ENCODE data around the gene PRUNE2.

The PRUNE2 gene

DNA sequence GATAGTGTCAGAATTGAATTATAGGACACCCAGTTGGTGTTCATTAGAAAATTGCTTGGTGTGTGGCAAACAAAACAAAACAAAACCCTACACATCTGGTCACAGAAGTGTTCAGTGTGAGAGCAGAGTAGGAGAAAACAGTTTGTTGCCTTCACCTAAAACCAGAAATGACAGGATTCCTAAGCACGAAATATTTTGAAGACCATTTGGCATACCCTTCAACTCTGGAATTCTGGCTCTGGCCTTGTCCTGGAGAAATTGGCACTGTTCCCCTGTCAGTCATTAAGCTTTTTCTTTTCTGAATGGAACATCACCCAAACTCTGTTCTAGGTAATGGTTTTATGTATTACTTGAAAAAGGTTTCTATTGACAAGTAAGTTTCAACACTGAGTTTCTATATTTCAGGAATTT is 251.9 kb downstream of the PRUNE2 start:
- DNase-seq (ENCODE audit: low read depth in 2 of 2): peak; percentile 63 to 66
- H3K4me3 ChIP-seq (replicated peaks in 1 of 2; ENCODE audit: low read depth in 2 of 2, low read length in 2 of 2): no peak overlapping the region
- TF ChIP-seq, protein P1, sequence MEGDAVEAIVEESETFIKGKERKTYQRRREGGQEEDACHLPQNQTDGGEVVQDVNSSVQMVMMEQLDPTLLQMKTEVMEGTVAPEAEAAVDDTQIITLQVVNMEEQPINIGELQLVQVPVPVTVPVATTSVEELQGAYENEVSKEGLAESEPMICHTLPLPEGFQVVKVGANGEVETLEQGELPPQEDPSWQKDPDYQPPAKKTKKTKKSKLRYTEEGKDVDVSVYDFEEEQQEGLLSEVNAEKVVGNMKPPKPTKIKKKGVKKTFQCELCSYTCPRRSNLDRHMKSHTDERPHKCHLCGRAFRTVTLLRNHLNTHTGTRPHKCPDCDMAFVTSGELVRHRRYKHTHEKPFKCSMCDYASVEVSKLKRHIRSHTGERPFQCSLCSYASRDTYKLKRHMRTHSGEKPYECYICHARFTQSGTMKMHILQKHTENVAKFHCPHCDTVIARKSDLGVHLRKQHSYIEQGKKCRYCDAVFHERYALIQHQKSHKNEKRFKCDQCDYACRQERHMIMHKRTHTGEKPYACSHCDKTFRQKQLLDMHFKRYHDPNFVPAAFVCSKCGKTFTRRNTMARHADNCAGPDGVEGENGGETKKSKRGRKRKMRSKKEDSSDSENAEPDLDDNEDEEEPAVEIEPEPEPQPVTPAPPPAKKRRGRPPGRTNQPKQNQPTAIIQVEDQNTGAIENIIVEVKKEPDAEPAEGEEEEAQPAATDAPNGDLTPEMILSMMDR (IDR thresholded peaks at IDR 0.05; ENCODE audit: low read depth, low read length): no peak

DNA sequence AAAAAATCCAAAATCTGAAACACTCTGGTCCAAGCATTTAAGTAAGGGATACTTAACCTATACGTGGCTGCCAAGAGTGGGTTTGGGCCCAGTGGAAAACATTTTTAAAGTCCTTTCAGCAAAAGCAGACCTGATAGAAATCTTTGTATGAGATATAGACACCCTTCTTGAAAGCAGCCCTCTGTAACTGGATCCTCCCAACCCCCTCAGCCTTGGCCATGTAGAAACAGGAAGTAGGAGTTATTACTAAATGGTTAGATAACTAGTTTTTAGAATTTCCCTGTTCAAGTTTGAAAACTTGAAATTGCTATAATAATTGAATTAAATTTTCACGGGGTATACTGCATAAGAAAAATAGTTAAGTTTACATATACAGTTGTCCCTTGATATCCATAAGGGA is 253.0 kb downstream of the PRUNE2 start:
- peak; percentile 41 to 43 for DNase-seq (ENCODE audit: low read depth in 2 of 2)
- TF ChIP-seq, protein P1 (IDR thresholded peaks at IDR 0.05; ENCODE audit: low read depth, low read length): no peak

DNA sequence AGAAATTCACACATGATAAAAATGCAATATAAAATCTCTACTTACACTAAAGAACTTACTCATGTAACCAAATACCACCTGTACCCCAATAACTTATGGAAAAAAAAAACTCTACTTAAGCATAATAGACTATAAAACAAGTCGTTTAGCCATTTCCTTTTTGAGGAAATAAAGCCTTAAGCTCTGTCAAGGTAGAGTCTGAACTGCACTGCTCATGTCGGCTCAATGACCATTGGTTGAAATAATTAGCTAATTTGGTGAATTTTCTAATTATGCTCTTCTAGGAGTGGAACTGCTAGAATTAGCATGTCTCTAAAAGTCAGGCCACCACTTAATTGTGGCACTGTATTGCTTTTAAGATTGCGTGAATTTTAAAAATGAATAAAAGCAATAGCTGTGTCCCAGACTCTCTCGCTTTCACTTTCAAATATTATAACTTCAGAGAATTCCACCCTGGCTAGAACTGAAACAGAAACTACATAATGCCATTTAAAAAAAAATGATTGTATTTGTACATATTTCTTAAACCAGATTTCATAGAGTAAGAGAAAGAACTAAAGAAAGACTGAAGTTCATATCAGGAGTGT is 254.7 kb downstream of the PRUNE2 start:
- H3K4me3 ChIP-seq (replicated peaks in 1 of 2; ENCODE audit: low read depth in 2 of 2, low read length in 2 of 2): no peak overlapping the region
- DNase-seq (ENCODE audit: low read depth in 2 of 2): no peak
- TF ChIP-seq, protein P1 (IDR thresholded peaks at IDR 0.05; ENCODE audit: low read depth, low read length): no peak

More for the DNA sequence above, 253.0 kb downstream of the PRUNE2 start:
- H3K4me3 ChIP-seq (replicated peaks in 1 of 2; ENCODE audit: low read depth in 2 of 2, low read length in 2 of 2): no peak overlapping the region

DNA sequence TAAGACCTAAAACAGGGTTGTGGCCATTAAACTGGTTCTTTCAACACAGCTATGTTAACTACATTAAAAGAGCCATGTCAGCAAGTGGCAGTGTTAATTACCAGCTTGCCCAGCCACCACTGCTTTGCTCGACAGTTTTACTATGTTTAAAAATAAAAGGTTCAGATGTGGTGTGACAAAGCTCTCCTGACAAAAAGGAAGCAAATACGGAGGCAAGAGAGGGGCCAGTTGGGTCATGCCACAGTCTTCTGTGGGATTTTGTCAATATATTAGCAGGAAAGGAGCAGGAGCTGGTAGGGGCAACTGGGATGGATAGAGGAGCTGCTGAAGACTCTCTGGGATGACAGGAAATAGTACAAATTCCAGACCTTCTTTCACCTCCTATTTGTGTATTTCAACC is 255.2 kb downstream of the PRUNE2 start:
- no peak overlapping the region for H3K4me3 ChIP-seq (replicated peaks in 1 of 2; ENCODE audit: low read depth in 2 of 2, low read length in 2 of 2)
- no peak for DNase-seq (ENCODE audit: low read depth in 2 of 2)
- TF ChIP-seq, protein P1 (IDR thresholded peaks at IDR 0.05; ENCODE audit: low read depth, low read length): no peak

DNA sequence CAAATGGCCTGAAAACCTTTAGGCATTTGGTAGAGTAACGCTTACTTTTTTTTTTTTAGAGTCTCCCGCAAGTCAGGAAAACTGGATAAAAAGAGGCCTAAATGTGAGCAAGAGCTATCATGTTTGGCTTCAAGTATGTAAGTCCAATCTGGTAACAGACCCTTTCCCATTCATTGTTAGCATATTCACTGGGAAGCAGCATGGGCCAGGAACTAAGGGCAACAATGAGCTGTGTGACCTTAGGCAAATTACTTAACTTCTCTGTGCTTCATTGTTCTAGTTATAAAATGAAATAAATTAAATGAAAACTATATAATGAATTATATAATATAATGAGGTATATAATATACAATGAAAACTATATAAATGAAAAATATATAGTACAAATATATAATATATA is 256.0 kb downstream of the PRUNE2 start:
- TF ChIP-seq, protein P1 (IDR thresholded peaks at IDR 0.05; ENCODE audit: low read depth, low read length): no peak
- DNase-seq (ENCODE audit: low read depth in 2 of 2): no peak
- H3K4me3 ChIP-seq (replicated peaks in 1 of 2; ENCODE audit: low read depth in 2 of 2, low read length in 2 of 2): no peak overlapping the region

DNA sequence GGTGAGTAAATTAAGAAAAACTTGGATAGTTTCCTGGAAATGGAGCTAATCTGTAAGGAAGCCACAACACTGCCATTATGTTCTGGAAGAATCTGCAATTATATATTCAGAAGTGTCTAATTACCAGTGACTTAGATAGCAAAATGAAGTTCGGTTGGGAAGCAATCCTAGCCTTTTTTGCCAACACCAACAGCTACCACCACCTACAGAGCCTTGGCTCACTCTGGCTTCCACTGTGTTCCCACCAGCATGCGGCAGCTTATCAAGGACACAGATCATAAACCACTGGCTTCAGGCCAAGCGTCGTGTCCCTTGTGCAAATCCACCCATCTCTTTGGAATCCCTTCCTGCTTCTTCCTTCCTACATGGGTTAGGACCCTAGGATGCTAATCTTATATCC is 259.7 kb downstream of the PRUNE2 start:
- TF ChIP-seq, protein P1 (IDR thresholded peaks at IDR 0.05; ENCODE audit: low read depth, low read length): no peak
- peak; percentile 21 to 36 for DNase-seq (ENCODE audit: low read depth in 2 of 2)
- H3K4me3 ChIP-seq (replicated peaks in 1 of 2; ENCODE audit: low read depth in 2 of 2, low read length in 2 of 2): no peak overlapping the region

Data from cardiac fibroblast (primary cell).